DOHH2 (cell line): ENCODE results near the gene GDF9.
"Not testable (repeated sequence)": the region's sequence is repeated elsewhere in the genome, so short reads cannot be mapped to it uniquely, and the experiment has no call there.

Experiments
- EZH2phosphoT487 ChIP-seq: fragments of 200-600 bp; sonication (generic); IDR thresholded peaks from 2 replicates; pipeline ENCODE4 v1.6.1; 2017; ENCODE audit warnings: borderline replicate concordance, mild to moderate bottlenecking, antibody characterized with exemption, low read length, moderate library complexity, mixed read lengths
- TF ChIP-seq, protein P1 (sequence below): fragments of 200-600 bp; sonication (generic); IDR thresholded peaks from one replicate; pipeline ENCODE4 v1.5.1; 2014; ENCODE audit warnings: antibody characterized with exemption, mild to moderate bottlenecking, low read depth, low read length; ENCODE audit not compliant: poor library complexity, severe bottlenecking

DNA sequence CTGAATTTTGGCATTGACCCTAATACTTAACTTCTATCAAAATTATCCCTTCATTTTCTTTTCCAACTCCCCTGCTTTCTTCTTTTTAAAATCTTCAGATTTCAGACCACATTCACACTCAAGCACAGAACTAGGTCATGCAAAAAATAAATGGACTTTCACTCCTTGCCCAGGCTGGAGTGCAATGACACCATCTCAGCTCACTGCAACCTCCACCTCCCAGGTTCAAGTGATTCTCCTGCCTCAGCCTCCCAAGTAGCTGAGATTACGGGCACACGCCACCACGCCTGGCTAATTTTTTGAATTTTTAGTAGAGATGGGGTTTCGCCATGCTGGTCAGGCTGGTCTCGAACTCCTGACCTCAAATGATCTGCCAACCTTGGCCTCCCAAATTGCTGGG, 11.3 kb downstream of the GDF9 start:
- TF ChIP-seq, protein P1, sequence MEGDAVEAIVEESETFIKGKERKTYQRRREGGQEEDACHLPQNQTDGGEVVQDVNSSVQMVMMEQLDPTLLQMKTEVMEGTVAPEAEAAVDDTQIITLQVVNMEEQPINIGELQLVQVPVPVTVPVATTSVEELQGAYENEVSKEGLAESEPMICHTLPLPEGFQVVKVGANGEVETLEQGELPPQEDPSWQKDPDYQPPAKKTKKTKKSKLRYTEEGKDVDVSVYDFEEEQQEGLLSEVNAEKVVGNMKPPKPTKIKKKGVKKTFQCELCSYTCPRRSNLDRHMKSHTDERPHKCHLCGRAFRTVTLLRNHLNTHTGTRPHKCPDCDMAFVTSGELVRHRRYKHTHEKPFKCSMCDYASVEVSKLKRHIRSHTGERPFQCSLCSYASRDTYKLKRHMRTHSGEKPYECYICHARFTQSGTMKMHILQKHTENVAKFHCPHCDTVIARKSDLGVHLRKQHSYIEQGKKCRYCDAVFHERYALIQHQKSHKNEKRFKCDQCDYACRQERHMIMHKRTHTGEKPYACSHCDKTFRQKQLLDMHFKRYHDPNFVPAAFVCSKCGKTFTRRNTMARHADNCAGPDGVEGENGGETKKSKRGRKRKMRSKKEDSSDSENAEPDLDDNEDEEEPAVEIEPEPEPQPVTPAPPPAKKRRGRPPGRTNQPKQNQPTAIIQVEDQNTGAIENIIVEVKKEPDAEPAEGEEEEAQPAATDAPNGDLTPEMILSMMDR, result not testable (repeated sequence)
- TF ChIP-seq EZH2phosphoT487, result not testable (repeated sequence)
